ENCODE results near the gene SPPL2C.

GRCh38 chr17:45851873-45852272, 7.2 kb downstream of the SPPL2C start:
- TF ChIP-seq, protein P1, sequence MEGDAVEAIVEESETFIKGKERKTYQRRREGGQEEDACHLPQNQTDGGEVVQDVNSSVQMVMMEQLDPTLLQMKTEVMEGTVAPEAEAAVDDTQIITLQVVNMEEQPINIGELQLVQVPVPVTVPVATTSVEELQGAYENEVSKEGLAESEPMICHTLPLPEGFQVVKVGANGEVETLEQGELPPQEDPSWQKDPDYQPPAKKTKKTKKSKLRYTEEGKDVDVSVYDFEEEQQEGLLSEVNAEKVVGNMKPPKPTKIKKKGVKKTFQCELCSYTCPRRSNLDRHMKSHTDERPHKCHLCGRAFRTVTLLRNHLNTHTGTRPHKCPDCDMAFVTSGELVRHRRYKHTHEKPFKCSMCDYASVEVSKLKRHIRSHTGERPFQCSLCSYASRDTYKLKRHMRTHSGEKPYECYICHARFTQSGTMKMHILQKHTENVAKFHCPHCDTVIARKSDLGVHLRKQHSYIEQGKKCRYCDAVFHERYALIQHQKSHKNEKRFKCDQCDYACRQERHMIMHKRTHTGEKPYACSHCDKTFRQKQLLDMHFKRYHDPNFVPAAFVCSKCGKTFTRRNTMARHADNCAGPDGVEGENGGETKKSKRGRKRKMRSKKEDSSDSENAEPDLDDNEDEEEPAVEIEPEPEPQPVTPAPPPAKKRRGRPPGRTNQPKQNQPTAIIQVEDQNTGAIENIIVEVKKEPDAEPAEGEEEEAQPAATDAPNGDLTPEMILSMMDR (IDR thresholded peaks at IDR 0.05; ENCODE audit: low read length), result no peak
- no peak for TF ChIP-seq EZH2 (IDR thresholded peaks at IDR 0.05; ENCODE audit: borderline replicate concordance, low read length)

Data from OCI-LY1 (cell line).